Measurements from ENCODE around the gene CDH23. TPM values are rescaled to one million over a fixed set of nuclear protein-coding genes. Genes with fewer than 3 reads are reported as not detected.

Gene CDH23
- total and polyA plus RNA-seq, 2 of the 8 experiments (the other 6 are each of a cell fraction or from before 2014, with no cell fraction given): 1.9 to 4.9 TPM

- Histone ChIP-seq H3K36me3 (ENCODE audit: control insufficient read depth in 2 of 4, insufficient read depth in 4 of 4, low read length in 3 of 4) (no peaks in the 10 kb centered on the region), H3K4me2 (ENCODE audit: insufficient read depth in 1 of 2, low read depth in 2 of 2, low read length in 2 of 2) (no peak overlapping the region), H3K56ac (replicated peaks; ENCODE audit: insufficient read length, low read depth, low read length) (no peak overlapping the region), H3K9me3 (ENCODE audit: insufficient read depth in 2 of 2, low read depth in 1 of 2, low read length in 1 of 2) (0 out of 4 replicates have a peak, but pooled peaks cover 0 to 6% of the 10 kb centered on the region in 2 experiments), H3K79me2 (ENCODE audit: control insufficient read depth in 1 of 2, insufficient read depth in 2 of 2, low read length in 2 of 2) (no peaks in the 10 kb centered on the region), H3K4me3 (ENCODE audit: extremely low read depth in 1 of 4, insufficient read depth in 2 of 4, low read depth in 3 of 4, low read length in 4 of 4) (no peak overlapping the region), H3K23ac (ENCODE audit: insufficient read length) (no peak overlapping the region), H3K14ac (ENCODE audit: insufficient read length) (no peak overlapping the region), H3K9ac (replicated peaks in 1 of 4; ENCODE audit: extremely low read depth in 1 of 4, low read depth in 3 of 4, low read length in 3 of 4) (no peak overlapping the region), H2BK5ac (ENCODE audit: low read depth, low read length) (no peak overlapping the region), H2BK15ac (ENCODE audit: low read length) (peak overlapping the region; percentile 61; the same call in 1 of the 2 replicates), H4K8ac (ENCODE audit: extremely low read depth, insufficient read depth, low read length) (no peak overlapping the region), H2BK120ac (replicated peaks; ENCODE audit: low read depth, low read length) (no peak overlapping the region), H3K4ac (replicated peaks; ENCODE audit: insufficient read length, low read depth, low read length) (no peak overlapping the region), H3K79me1 (ENCODE audit: low read depth, low read length) (no peaks in the 10 kb centered on the region; the same call in 1 of the 2 replicates), H2AFZ (ENCODE audit: low read length) (no peak overlapping the region), H3K27ac (ENCODE audit: low read depth, low read length) (no peak overlapping the region), H2BK12ac (ENCODE audit: low read depth, low read length) (no peak overlapping the region), H2AK5ac (ENCODE audit: low read depth, low read length) (no peak overlapping the region), H3K27me3 (replicated peaks in 1 of 4; ENCODE audit: control insufficient read depth in 3 of 4, extremely low read depth in 1 of 4, insufficient read depth in 3 of 4, low read length in 3 of 4) (no peaks in the 10 kb centered on the region), H4K5ac (ENCODE audit: insufficient read length, low read depth, low read length) (no peak overlapping the region), H4K20me1 (replicated peaks in 1 of 2; ENCODE audit: control insufficient read depth in 1 of 2, insufficient read depth in 2 of 2, low read length in 2 of 2) (no peaks in the 10 kb centered on the region), H3K23me2 (ENCODE audit: low read depth, low read length) (no peaks in the 10 kb centered on the region), H2BK20ac (ENCODE audit: low read length) (no peak overlapping the region), H3K18ac (ENCODE audit: extremely low read depth, low read length) (no peak overlapping the region), H4K91ac (replicated peaks; ENCODE audit: insufficient read length, low read length) (no peak overlapping the region), H3K4me1 (replicated peaks in 1 of 4; ENCODE audit: control insufficient read depth in 3 of 4, insufficient read depth in 4 of 4, low read length in 3 of 4) (peaks cover 0 to 6% (median 3%) of the 10 kb centered on the region in 4 experiments; a peak in 5 of 7 replicates)
- ChIA-PET CTCF (ENCODE audit: partially characterized antibody) (interaction anchor here (0.7 to 1.1 kb wide), 4 partner anchors 12 to 72 kb away, joined by 3 to 4 read pairs (median 4); no protein-coding TSS in a partner anchor), POLR2A (ENCODE audit: partially characterized antibody) (no interaction called here)
- WGBS, 2 experiments (ENCODE audit: extremely low coverage in 1 of 2, insufficient coverage in 1 of 2, insufficient read length in 1 of 2, insufficient replicate concordance in 2 of 2, low coverage in 1 of 2, low lambda C conversion rate in 2 of 2, missing lambda C conversion rate in 1 of 2): 90% methylated on average over 7 of the region's 7 CpGs; no CpG with 5 or more reads in 1 of the 2 experiments
- FAIRE-seq: no peak
- no peak for DNase-seq (ENCODE audit: low read depth in 1 of 2, low spot score in 2 of 2)
- TF ChIP-seq SAP30 (IDR thresholded peaks at IDR 0.05; ENCODE audit: insufficient read depth, insufficient replicate concordance, low read length) (no peak), KDM4A (IDR thresholded peaks at IDR 0.05; ENCODE audit: low read depth, low read length, severe bottlenecking) (no peak), ATF2 (IDR thresholded peaks at IDR 0.05; ENCODE audit: low read length) (no peak), YY1 (IDR thresholded peaks at IDR 0.05; ENCODE audit: low read depth, low read length) (no peak), CBX8 (IDR thresholded peaks at IDR 0.05; ENCODE audit: borderline replicate concordance, low read depth, low read length) (no peak), JUN (IDR thresholded peaks at IDR 0.05; ENCODE audit: low read depth, low read length) (no peak), SIRT6 (IDR thresholded peaks at IDR 0.05; ENCODE audit: low read length) (no peak), CREB1 (IDR thresholded peaks at IDR 0.05) (no peak), FOSL1 (IDR thresholded peaks at IDR 0.05; ENCODE audit: insufficient read depth, low read depth, low read length) (no peak), SP2 (IDR thresholded peaks at IDR 0.05; ENCODE audit: low read length) (no peak), SUZ12 (IDR thresholded peaks at IDR 0.05; ENCODE audit: low read length) (no peak), TEAD4 (IDR thresholded peaks at IDR 0.05; ENCODE audit: low read depth, low read length) (no peak), CEBPB (IDR thresholded peaks at IDR 0.05; ENCODE audit: low read depth, low read length) (no peak)
These were observed 383.4 kb downstream of the CDH23 start for GRCh38 chr10:71780156-71780555.
